Right lung (tissue), 5 donors: ENCODE data around the gene CBLB. TPM values are rescaled to one million over a fixed set of nuclear protein-coding genes. Genes with fewer than 3 reads are reported as not detected.

Source experiments
- DNase-seq, 2 donors: peaks; one replicate each; pipeline ENCODE4 v3.0.0-alpha.2; 2013
- polyA plus RNA-seq, 5 donors: library from polyadenylated mRNA; unstranded; fragments of 120-200 nt; gene quantifications; one replicate each; pipeline versions ENCODE4 v1.2.1 to v1.2.3, GENCODE V29; 2013; ENCODE audit warnings: inconsistent platforms in 1 of 5, low replicate concordance in 1 of 5; ENCODE audit not compliant: insufficient read length in 5 of 5, insufficient read depth in 1 of 5

CBLB gene
- polyA plus RNA-seq, 5 donors: 31.9 to 49.1 (median 45.5) TPM

GRCh38 chr3:105877336-105877910 lies 8.6 kb upstream of the CBLB start:
- no peak for DNase-seq

GRCh38 chr3:105876780-105877327 lies 8.0 kb upstream of the CBLB start:
- no peak for DNase-seq

GRCh38 chr3:105869861-105870755 lies 1.3 kb upstream of the CBLB start:
- DNase-seq: no peak

GRCh38 chr3:105869531-105869833 lies 670 bp upstream of the CBLB start:
- no peak for DNase-seq

- DNase-seq: peak in 1 of 2 donors; percentile 61
These were observed 426 bp downstream of the CBLB start for GRCh38 chr3:105868431-105868741.

- peak in 1 of 2 donors; percentile 58 for DNase-seq
These were observed 941 bp downstream of the CBLB start for GRCh38 chr3:105867712-105868430.

GRCh38 chr3:105866656-105867653 lies 1.9 kb downstream of the CBLB start:
- DNase-seq: no peak

- no peak for DNase-seq
These were observed 2.9 kb downstream of the CBLB start for GRCh38 chr3:105865867-105866350.

- no peak for DNase-seq
These were observed 3.7 kb downstream of the CBLB start for GRCh38 chr3:105865016-105865623.

GRCh38 chr3:105864212-105864611 lies 4.6 kb downstream of the CBLB start:
- DNase-seq: no peak

GRCh38 chr3:105863608-105864007 lies 5.2 kb downstream of the CBLB start:
- DNase-seq: no peak

- no peak for DNase-seq
These were observed 6.6 kb downstream of the CBLB start for GRCh38 chr3:105862217-105862616.

- no peak for DNase-seq
These were observed 8.2 kb downstream of the CBLB start for GRCh38 chr3:105860641-105861040.

- DNase-seq: no peak
These were observed 10.8 kb downstream of the CBLB start for GRCh38 chr3:105858017-105858416.

GRCh38 chr3:105857601-105858000 lies 11.2 kb downstream of the CBLB start:
- DNase-seq: no peak

- DNase-seq: no peak
These were observed 12.2 kb downstream of the CBLB start for GRCh38 chr3:105856605-105857004.

- DNase-seq: no peak
These were observed 14.9 kb downstream of the CBLB start for GRCh38 chr3:105853801-105854432.

- DNase-seq: no peak
These were observed 17.2 kb downstream of the CBLB start for GRCh38 chr3:105851582-105851981.

- no peak for DNase-seq
These were observed 17.6 kb downstream of the CBLB start for GRCh38 chr3:105851176-105851575.

- DNase-seq: no peak
These were observed 18.2 kb downstream of the CBLB start for GRCh38 chr3:105850593-105850992.
